Vagina (tissue), 2 donors: ENCODE data around the gene LARP7.

Experiments
- CTCF ChIP-seq, 3 experiments: fragments of 450-650 bp in 2 of 3; fragments of 200-600 bp in 1 of 3; sonication (generic) in 1 of 3; IDR thresholded peaks; one replicate each; pipeline ENCODE4 v1.5.1; 2017 to 2019; ENCODE audit warnings: antibody characterized with exemption in 3 of 3, mild to moderate bottlenecking in 2 of 3, moderate library complexity in 2 of 3
- POLR2A ChIP-seq, 2 donors: fragments of 450-650 bp; IDR thresholded peaks; one replicate each; pipeline ENCODE4 v1.6.1; 2017; ENCODE audit warnings: antibody characterized with exemption in 2 of 2, mild to moderate bottlenecking in 2 of 2, moderate library complexity in 2 of 2
- POLR2AphosphoS5 ChIP-seq, 2 donors: sonication (generic); formaldehyde crosslinking; IDR thresholded peaks; one replicate each; pipeline ENCODE4 v1.9.0; 2017; ENCODE audit warnings: antibody characterized with exemption in 2 of 2, mild to moderate bottlenecking in 2 of 2, low read depth in 1 of 2; ENCODE audit not compliant: insufficient read depth in 1 of 2

- no peak for TF ChIP-seq POLR2A (IDR thresholded peaks at IDR 0.05)
- TF ChIP-seq CTCF (IDR thresholded peaks at IDR 0.05): no peak
- TF ChIP-seq POLR2AphosphoS5 (IDR thresholded peaks at IDR 0.05; ENCODE audit: insufficient read depth in 1 of 2, low read depth in 1 of 2): no peak
Observed at GRCh38 chr4:112664611-112665010, 27.7 kb downstream of the LARP7 start.
